Measurements from ENCODE around the gene NOVA2.

NOVA2 gene

DNA sequence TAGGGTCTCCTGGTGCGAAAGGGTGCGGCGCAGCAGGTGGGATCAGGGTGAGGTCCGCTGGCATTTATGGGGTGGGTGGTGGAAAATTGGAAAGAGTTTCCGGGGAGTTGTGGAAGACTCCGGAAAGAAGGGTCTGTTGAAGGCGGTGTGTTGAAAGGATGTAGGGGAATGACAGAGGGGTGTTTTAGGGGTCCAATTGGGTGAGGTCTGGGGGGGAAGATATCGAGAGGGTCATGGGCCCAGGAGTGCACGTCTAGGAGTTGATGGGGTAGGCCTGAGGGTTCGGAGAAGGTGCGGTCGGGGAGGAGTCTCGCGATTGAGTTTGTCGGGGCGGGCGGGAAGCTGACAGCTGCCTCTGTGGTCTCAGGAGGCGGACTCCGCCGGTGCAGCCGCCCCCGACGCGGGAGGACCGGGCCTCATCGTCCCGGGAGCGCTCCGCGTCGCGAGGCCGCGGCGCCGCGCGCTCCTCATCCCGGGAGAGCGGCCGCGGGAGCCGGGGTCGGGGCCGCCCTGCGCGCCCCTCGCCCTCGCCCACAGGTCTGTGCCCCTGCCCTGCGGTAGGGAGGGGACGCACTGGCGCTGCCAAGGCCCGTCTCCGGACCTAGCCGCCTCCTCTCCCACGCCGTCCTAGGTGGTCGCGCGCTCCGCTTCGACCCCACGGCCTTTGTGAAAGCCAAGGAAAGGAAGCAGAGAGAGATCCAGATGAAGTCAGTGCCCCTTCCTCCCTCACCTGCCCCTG lies 42.2 kb upstream of the NOVA2 start:
- TF ChIP-seq JUND (IDR thresholded peaks at IDR 0.05; ENCODE audit: low read depth), result no peak
- DNase-seq (ENCODE audit: low read depth in 1 of 2, low spot score in 1 of 2), result no peak
- in situ Hi-C loops (cut with HindIII; ENCODE audit: low pct_unique_long_range_greater_than_20kb, low sequenced_read_pairs), result no loop called here

DNA sequence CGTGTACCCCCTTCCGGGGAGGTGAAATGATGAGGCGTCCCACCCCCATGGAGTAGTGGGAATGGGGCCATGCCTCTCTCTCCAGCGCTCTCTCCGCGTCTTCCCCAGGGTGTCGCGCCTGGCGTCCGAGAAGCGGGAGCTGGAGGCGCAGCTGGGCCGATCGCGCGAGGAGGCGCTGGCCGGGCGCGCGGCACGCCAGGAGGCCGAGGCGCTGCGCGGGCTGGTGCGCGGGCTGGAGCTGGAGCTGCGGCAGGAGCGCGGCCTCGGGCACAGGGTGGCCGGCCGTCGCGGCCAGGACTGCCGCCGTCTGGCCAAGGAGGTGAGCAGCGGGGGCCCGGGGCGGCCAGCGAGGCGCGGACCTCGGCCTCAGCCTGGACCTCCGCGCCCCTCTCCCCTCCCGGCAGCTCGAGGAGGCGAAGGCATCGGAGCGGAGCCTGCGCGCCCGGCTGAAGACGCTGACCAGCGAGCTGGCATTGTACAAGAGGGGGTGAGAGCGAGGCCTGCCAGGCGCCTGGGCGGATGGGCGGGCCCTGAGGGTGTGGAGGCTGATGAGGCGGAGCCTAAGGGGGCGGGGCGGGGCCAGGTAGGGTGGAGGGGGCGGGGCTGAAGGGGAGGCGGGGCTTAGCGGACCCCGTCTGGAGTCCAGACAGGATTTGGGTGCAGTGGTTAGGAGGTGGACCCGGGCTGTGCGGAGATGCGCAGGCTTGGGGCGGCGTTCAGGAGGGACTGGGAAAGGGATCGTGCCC lies 41.4 kb upstream of the NOVA2 start:
- peak; percentile 65 to 90 for DNase-seq (ENCODE audit: low read depth in 1 of 2, low spot score in 1 of 2)
- TF ChIP-seq JUND (IDR thresholded peaks at IDR 0.05; ENCODE audit: low read depth), result no peak
- in situ Hi-C loops (cut with HindIII; ENCODE audit: low pct_unique_long_range_greater_than_20kb, low sequenced_read_pairs), result no loop called here

DNA sequence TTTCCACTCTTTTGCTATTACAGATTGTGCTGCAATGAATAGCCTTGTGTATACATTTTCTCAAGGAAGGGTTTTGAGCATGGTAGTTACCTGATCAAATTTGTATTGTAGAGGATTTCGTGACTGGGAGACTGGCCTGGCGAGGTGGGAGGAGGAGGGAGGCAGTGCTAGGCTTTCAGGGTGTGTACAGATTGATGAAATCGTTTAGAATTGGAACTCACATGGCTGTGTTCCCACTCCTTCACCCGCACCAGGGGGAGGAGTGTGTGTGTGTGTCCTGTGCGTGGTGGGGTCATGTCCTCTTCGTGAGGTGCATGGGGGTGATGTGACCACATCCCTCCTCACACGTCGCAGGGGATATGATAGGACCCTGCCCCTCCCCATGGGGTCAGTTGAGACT lies 40.9 kb upstream of the NOVA2 start:
- no peak for TF ChIP-seq JUND (IDR thresholded peaks at IDR 0.05; ENCODE audit: low read depth)
- in situ Hi-C loops (cut with HindIII; ENCODE audit: low pct_unique_long_range_greater_than_20kb, low sequenced_read_pairs), result no loop called here
- peak in 1 of 2 experiments; percentile 52 for DNase-seq (ENCODE audit: low read depth in 1 of 2, low spot score in 1 of 2)

GRCh38 chr19:46009530-46010510 lies 36.2 kb upstream of the NOVA2 start:
- peak in 1 of 2 experiments; percentile 66 for DNase-seq (ENCODE audit: low read depth in 1 of 2, low spot score in 1 of 2)
- in situ Hi-C loops (cut with HindIII; ENCODE audit: low pct_unique_long_range_greater_than_20kb, low sequenced_read_pairs), result no loop called here
- TF ChIP-seq JUND (IDR thresholded peaks at IDR 0.05; ENCODE audit: low read depth), result no peak

DNA sequence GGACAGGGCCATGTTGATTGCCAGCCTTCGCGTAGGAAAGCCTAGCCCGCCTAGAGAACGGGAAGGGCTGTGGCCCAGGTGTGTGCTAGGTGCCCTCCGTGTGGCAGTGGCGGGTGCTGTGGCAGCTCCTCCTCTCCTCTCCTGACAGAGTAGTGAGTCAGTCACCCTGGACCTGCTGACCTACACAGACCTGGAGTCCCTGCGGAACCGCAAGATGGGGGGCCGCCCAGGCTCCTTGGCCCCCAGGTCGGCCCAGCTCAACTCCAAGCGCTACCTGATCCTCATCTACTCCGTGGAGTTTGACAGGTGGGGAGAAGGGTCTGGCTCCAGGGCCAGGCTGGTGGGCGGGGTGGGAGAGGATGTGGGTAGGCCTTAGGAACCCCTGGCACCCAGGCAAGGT lies 32.7 kb upstream of the NOVA2 start:
- TF ChIP-seq JUND (IDR thresholded peaks at IDR 0.05; ENCODE audit: low read depth), result no peak
- in situ Hi-C loops (cut with HindIII; ENCODE audit: low pct_unique_long_range_greater_than_20kb, low sequenced_read_pairs), result no loop called here
- DNase-seq (ENCODE audit: low read depth in 1 of 2, low spot score in 1 of 2), result no peak

- DNase-seq (ENCODE audit: low read depth in 1 of 2, low spot score in 1 of 2), result no peak
- TF ChIP-seq JUND (IDR thresholded peaks at IDR 0.05; ENCODE audit: low read depth), result no peak
- in situ Hi-C loops (cut with HindIII; ENCODE audit: low pct_unique_long_range_greater_than_20kb, low sequenced_read_pairs), result no loop called here
Observed at GRCh38 chr19:46002678-46003275, 29.1 kb upstream of the NOVA2 start.

GRCh38 chr19:46000491-46001246 lies 27.0 kb upstream of the NOVA2 start:
- TF ChIP-seq JUND (IDR thresholded peaks at IDR 0.05; ENCODE audit: low read depth), result no peak
- DNase-seq (ENCODE audit: low read depth in 1 of 2, low spot score in 1 of 2), result peak; percentile 73 to 75
- in situ Hi-C loops (cut with HindIII; ENCODE audit: low pct_unique_long_range_greater_than_20kb, low sequenced_read_pairs), result no loop called here

GRCh38 chr19:45999653-46000121 lies 26.0 kb upstream of the NOVA2 start:
- in situ Hi-C loops (cut with HindIII; ENCODE audit: low pct_unique_long_range_greater_than_20kb, low sequenced_read_pairs), result no loop called here
- DNase-seq (ENCODE audit: low read depth in 1 of 2, low spot score in 1 of 2), result peak in 1 of 2 experiments; percentile 35
- TF ChIP-seq JUND (IDR thresholded peaks at IDR 0.05; ENCODE audit: low read depth), result no peak

GRCh38 chr19:45998834-45999233 lies 25.2 kb upstream of the NOVA2 start:
- no peak for DNase-seq (ENCODE audit: low read depth in 1 of 2, low spot score in 1 of 2)
- in situ Hi-C loops (cut with HindIII; ENCODE audit: low pct_unique_long_range_greater_than_20kb, low sequenced_read_pairs), result no loop called here
- no peak for TF ChIP-seq JUND (IDR thresholded peaks at IDR 0.05; ENCODE audit: low read depth)

DNA sequence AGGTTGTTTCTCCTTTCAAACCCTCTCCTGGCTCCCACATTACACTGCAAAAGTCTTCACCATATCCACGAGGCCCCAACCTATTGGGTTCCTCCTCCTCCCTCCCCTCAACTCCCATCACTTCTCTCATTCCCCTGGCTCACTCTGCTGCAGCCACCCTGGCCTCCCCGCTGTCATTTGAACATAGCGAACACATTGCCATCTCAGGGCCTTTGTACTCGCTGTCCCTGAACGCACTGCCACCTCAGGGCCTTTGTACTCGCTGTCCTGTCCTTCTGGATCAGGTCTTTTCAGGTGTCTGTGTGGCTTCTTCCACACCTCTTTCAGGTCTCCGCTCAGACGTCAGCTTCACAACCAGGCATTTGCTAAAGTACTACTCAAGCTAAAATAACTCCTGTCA lies 23.3 kb upstream of the NOVA2 start:
- TF ChIP-seq JUND (IDR thresholded peaks at IDR 0.05; ENCODE audit: low read depth), result no peak
- in situ Hi-C loops (cut with HindIII; ENCODE audit: low pct_unique_long_range_greater_than_20kb, low sequenced_read_pairs), result no loop called here
- DNase-seq (ENCODE audit: low read depth in 1 of 2, low spot score in 1 of 2), result no peak

DNA sequence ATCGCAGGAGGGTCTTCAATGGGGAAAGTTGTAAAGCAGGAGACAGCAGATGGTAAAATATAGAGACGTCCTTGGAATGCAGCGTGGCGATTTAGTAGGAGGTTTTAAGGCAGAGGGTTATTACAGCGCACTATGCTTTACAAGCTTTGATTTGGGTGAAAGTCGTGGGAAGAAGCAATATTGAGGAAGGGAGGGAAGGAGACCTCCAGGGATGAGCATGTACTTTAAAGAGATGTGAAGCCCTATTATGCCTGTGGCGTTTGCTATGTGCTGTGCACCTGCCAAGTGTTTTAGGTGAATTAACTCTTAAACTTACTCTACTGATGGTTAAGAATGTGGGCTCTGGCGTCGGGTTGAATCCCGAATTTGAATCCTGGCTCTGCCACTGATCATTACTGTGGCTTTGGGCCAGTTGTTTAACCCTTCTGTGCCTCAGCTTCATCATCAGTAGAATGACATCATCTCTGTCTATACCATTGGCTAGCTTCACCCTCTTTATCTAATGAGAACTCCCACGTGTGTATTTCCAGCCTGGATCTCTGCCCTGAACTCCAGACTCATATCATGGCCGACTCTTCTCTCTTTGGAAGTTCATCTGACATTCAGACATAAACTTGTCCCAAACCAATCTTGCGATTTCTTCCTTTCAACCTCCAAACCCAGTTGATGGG lies 22.2 kb upstream of the NOVA2 start:
- no peak for TF ChIP-seq JUND (IDR thresholded peaks at IDR 0.05; ENCODE audit: low read depth)
- in situ Hi-C loops (cut with HindIII; ENCODE audit: low pct_unique_long_range_greater_than_20kb, low sequenced_read_pairs), result no loop called here
- no peak for DNase-seq (ENCODE audit: low read depth in 1 of 2, low spot score in 1 of 2)
